AG10803 (cell line): Measurements from ENCODE around the gene FBXL16.
A peak's percentile ranks its signal among the peaks of the same experiment; 100 is the strongest.

Experiments
- DNase-seq: peaks from one replicate; pipeline ENCODE4 v3.0.0; 2010; ENCODE audit warnings: low read depth
- H3K4me3 ChIP-seq: 2 replicates; pipeline ENCODE4 v1.5.1; 2011; ENCODE audit warnings: mild to moderate bottlenecking, low read length, control low read depth
- CTCF ChIP-seq: conservative IDR thresholded peaks from 2 replicates; pipeline ENCODE4 v1.5.1; 2011; ENCODE audit warnings: mild to moderate bottlenecking, low read length, control low read depth, inconsistent platforms

FBXL16 gene

GRCh38 chr16:733382-734207 lies 28.0 kb upstream of the FBXL16 start:
- no peak overlapping the region for H3K4me3 ChIP-seq
- peak; percentile 29 for TF ChIP-seq CTCF
- no peak for DNase-seq

GRCh38 chr16:732936-733335 lies 27.3 kb upstream of the FBXL16 start:
- DNase-seq: no peak
- no peak for TF ChIP-seq CTCF
- H3K4me3 ChIP-seq: no peak overlapping the region

GRCh38 chr16:732332-732731 lies 26.7 kb upstream of the FBXL16 start:
- H3K4me3 ChIP-seq: no peak overlapping the region
- no peak for DNase-seq
- TF ChIP-seq CTCF: no peak

GRCh38 chr16:730666-731509 lies 25.3 kb upstream of the FBXL16 start:
- no peak for TF ChIP-seq CTCF
- no peak overlapping the region for H3K4me3 ChIP-seq
- DNase-seq: no peak

GRCh38 chr16:729768-730665 lies 24.4 kb upstream of the FBXL16 start:
- H3K4me3 ChIP-seq: no peak overlapping the region
- no peak for TF ChIP-seq CTCF
- DNase-seq: no peak

- no peak for TF ChIP-seq CTCF
- H3K4me3 ChIP-seq: no peak overlapping the region
- DNase-seq: no peak
These were observed 23.5 kb upstream of the FBXL16 start for GRCh38 chr16:728890-729744.
